ENCODE measurements around the gene DYNLL1. TPM values are rescaled to one million over a fixed set of nuclear protein-coding genes. Genes with fewer than 3 reads are reported as not detected.

The DYNLL1 gene
- total RNA-seq, 1 experiment from 2014 or later: 617 TPM

GRCh38 chr12:120546050-120546386 lies 50.1 kb downstream of the DYNLL1 start:
- CTCF ChIA-PET: no interaction called here
- intact Hi-C loops (cut with micrococcal nuclease; ENCODE audit: unreplicated experiment): no loop called here
- Histone ChIP-seq H3K27ac (ENCODE audit: low read depth, low read length, poor library complexity, severe bottlenecking) (no peak overlapping the region), H3K27me3 (replicated peaks; ENCODE audit: insufficient read depth, low read depth, low read length, poor library complexity) (no peaks in the 10 kb centered on the region), H3K4me1 (ENCODE audit: insufficient read depth, low read length, poor library complexity, severe bottlenecking) (no peaks in the 10 kb centered on the region), H3K9me3 (ENCODE audit: low read depth, low read length, poor library complexity, severe bottlenecking) (no peaks in the 10 kb centered on the region), H3K36me3 (ENCODE audit: insufficient read depth, low read length, poor library complexity, severe bottlenecking) (peaks cover 57% of the 10 kb centered on the region), H3K4me3 (ENCODE audit: low read depth, low read length, poor library complexity, severe bottlenecking) (no peak overlapping the region)
- DNase-seq (ENCODE audit: low spot score): no peak
- TF ChIP-seq CTCF (conservative IDR thresholded peaks at IDR 0.05; ENCODE audit: low read depth, low read length): no peak
- TF ChIP-seq EZH2 (IDR thresholded peaks at IDR 0.05; ENCODE audit: borderline replicate concordance, low read depth, low read length, poor library complexity, severe bottlenecking): no peak
- POLR2A ChIA-PET (ENCODE audit: low non-redundant PET): interaction anchor here (0.7 kb wide), 1 partner anchor 89 kb away, joined by 4 read pairs; no protein-coding TSS in a partner anchor
- no TSS peak for BruUV-seq (replicated peaks)

Other genes with a start within 250 kb of the DYNLL1 start
- 110 and 127 TPM in 2 replicates for gene PXN, start 230.4 kb upstream of the DYNLL1 start, total RNA-seq (2021)
- gene RNU4-2, start 204.2 kb upstream of the DYNLL1 start, total RNA-seq (2021): 2,640 and 2,668 TPM in 2 replicates
- 1,130 and 1,293 TPM in 2 replicates for gene RNU4-1, start 202.9 kb upstream of the DYNLL1 start, total RNA-seq (2021)
- gene SIRT4, start 193.8 kb upstream of the DYNLL1 start, total RNA-seq (2021): 3.7 and 4.8 TPM in 2 replicates
- not detected in 2 replicates for gene PLA2G1B, start 168.3 kb upstream of the DYNLL1 start, total RNA-seq (2021)
- 3.6 and 8.8 TPM in 2 replicates for gene MSI1, start 126.9 kb upstream of the DYNLL1 start, total RNA-seq (2021)
- 435 and 460 TPM in 2 replicates for gene COX6A1, start 58.0 kb upstream of the DYNLL1 start, total RNA-seq (2021)
- 29.4 and 36.4 TPM in 2 replicates for gene TRIAP1, start 49.7 kb upstream of the DYNLL1 start, total RNA-seq (2021)
- gene GATC, start 49.7 kb upstream of the DYNLL1 start, total RNA-seq (2021): 40.2 and 42.4 TPM in 2 replicates
- 308 and 328 TPM in 2 replicates for gene SRSF9, start 26.4 kb upstream of the DYNLL1 start, total RNA-seq (2021)
- gene COQ5, start 33.0 kb downstream of the DYNLL1 start, total RNA-seq (2021): 36.5 and 40.4 TPM in 2 replicates
- gene RNF10, start 38.2 kb downstream of the DYNLL1 start, total RNA-seq (2021): 225 and 240 TPM in 2 replicates
- 41.0 and 42.4 TPM in 2 replicates for gene POP5, start 85.3 kb downstream of the DYNLL1 start, total RNA-seq (2021)
- 1.2 and 1.6 TPM in 2 replicates for gene CABP1, start 144.5 kb downstream of the DYNLL1 start, total RNA-seq (2021)
- 145 and 176 TPM in 2 replicates for gene MLEC, start 191.0 kb downstream of the DYNLL1 start, total RNA-seq (2021)
- 48.0 and 50.4 TPM in 2 replicates for gene UNC119B, start 214.3 kb downstream of the DYNLL1 start, total RNA-seq (2021)
- 3.4 and 5.7 TPM in 2 replicates for gene ACADS, start 229.7 kb downstream of the DYNLL1 start, total RNA-seq (2021)